ENCODE results near the gene SF3B2.
"Not testable (repeated sequence)": the region's sequence is repeated elsewhere in the genome, so short reads cannot be mapped to it uniquely, and the experiment has no call there.

SF3B2 gene

GRCh38 chr11:66111158-66111557 lies 59.0 kb downstream of the SF3B2 start:
- no peak overlapping the region for H3K4me3 ChIP-seq (ENCODE audit: control insufficient read depth, low read depth, low read length)
- TF ChIP-seq CTCF (conservative IDR thresholded peaks at IDR 0.05; ENCODE audit: control insufficient read depth, insufficient read depth, low read depth, low read length) = no peak
- DNase-seq (ENCODE audit: low read depth) = no peak

GRCh38 chr11:66112041-66112491 lies 59.9 kb downstream of the SF3B2 start:
- no peak overlapping the region for H3K4me3 ChIP-seq (ENCODE audit: control insufficient read depth, low read depth, low read length)
- no peak for TF ChIP-seq CTCF (conservative IDR thresholded peaks at IDR 0.05; ENCODE audit: control insufficient read depth, insufficient read depth, low read depth, low read length)
- no peak for DNase-seq (ENCODE audit: low read depth)

GRCh38 chr11:66112601-66113499 lies 60.7 kb downstream of the SF3B2 start:
- DNase-seq (ENCODE audit: low read depth) = peak; percentile 93
- TF ChIP-seq CTCF (conservative IDR thresholded peaks at IDR 0.05; ENCODE audit: control insufficient read depth, insufficient read depth, low read depth, low read length) = no peak
- H3K4me3 ChIP-seq (ENCODE audit: control insufficient read depth, low read depth, low read length) = no peak overlapping the region

GRCh38 chr11:66114957-66115356 lies 62.8 kb downstream of the SF3B2 start:
- DNase-seq (ENCODE audit: low read depth); H3K4me3 ChIP-seq (ENCODE audit: control insufficient read depth, low read depth, low read length): not testable (repeated sequence)

- no peak overlapping the region for H3K4me3 ChIP-seq (ENCODE audit: control insufficient read depth, low read depth, low read length)
- DNase-seq (ENCODE audit: low read depth) = no peak
- TF ChIP-seq CTCF (conservative IDR thresholded peaks at IDR 0.05; ENCODE audit: control insufficient read depth, insufficient read depth, low read depth, low read length) = no peak
Measured at GRCh38 chr11:66115638-66116301, 63.6 kb downstream of the SF3B2 start.

- H3K4me3 ChIP-seq (ENCODE audit: control insufficient read depth, low read depth, low read length) = no peak overlapping the region
- no peak for DNase-seq (ENCODE audit: low read depth)
- TF ChIP-seq CTCF (conservative IDR thresholded peaks at IDR 0.05; ENCODE audit: control insufficient read depth, insufficient read depth, low read depth, low read length) = no peak
Measured at GRCh38 chr11:66116576-66117361, 64.6 kb downstream of the SF3B2 start.
